Left lung (tissue), 10 donors: ENCODE measurements around the gene ICAM5. TPM values are rescaled to one million over a fixed set of nuclear protein-coding genes. Genes with fewer than 3 reads are reported as not detected.

ENCODE experiments used
- ATAC-seq: fragments of 200-7000 bp; cut with Tn5 transposase; one replicate; pipeline ENCODE4 v1.9.1; 2020; ENCODE audit warnings: moderate library complexity
- DNase-seq, 4 donors: peaks; one replicate each; pipeline ENCODE4 v3.0.0-alpha.2; 2013 to 2020
- H3K27ac ChIP-seq, 2 donors: fragments of 200-600 bp; sonication (generic) in 1 of 2; one replicate each; pipeline versions ENCODE4 v1.5.0 to v1.8.0; 2020 to 2021
- H3K27me3 ChIP-seq, 2 donors: fragments of 200-600 bp; sonication (generic) in 1 of 2; one replicate each; pipeline versions ENCODE4 v1.5.0 to v1.8.0; 2020 to 2021
- H3K36me3 ChIP-seq, 2 donors: fragments of 200-600 bp; sonication (generic) in 1 of 2; one replicate each; pipeline versions ENCODE4 v1.5.0 to v1.8.0; 2020 to 2021
- H3K4me1 ChIP-seq, 2 donors: fragments of 200-600 bp; one replicate each; pipeline ENCODE4 v1.8.0; 2021
- H3K4me3 ChIP-seq, 2 donors: fragments of 200-600 bp; sonication (generic) in 1 of 2; one replicate each; pipeline versions ENCODE4 v1.5.0 to v1.8.0; 2020 to 2021; ENCODE audit warnings: mild to moderate bottlenecking in 1 of 2
- H3K9me3 ChIP-seq, 2 donors: fragments of 200-600 bp; sonication (generic) in 1 of 2; one replicate each; pipeline versions ENCODE4 v1.5.0 to v1.8.0; 2020 to 2021
- CTCF ChIP-seq, 2 donors: fragments of 200-600 bp; sonication (generic) in 1 of 2; IDR thresholded peaks; one replicate each; pipeline versions ENCODE4 v1.5.0 to v1.8.0; 2021; ENCODE audit warnings: antibody characterized with exemption in 2 of 2
- intact Hi-C, 2 donors: fragments of 100-400 bp; cut with DNase I; formaldehyde crosslinking; loops; one replicate each; pipeline versions ENCODE4 v1.11.2 to v1.14.2; 2022
- polyA plus RNA-seq, 6 donors: library from polyadenylated mRNA; unstranded; fragments of 120-200 nt; gene quantifications; one replicate each; pipeline ENCODE4 v1.2.1, GENCODE V29; 2013; ENCODE audit not compliant: insufficient read length in 6 of 6
- total RNA-seq, 2 donors: library from RNA; stranded (reverse); fragmentation: NEBNext Ultra II Directional; extraction: Animal tissue kit (Norgen Biotek cat#: 25700); gene quantifications; one replicate each; pipeline ENCODE4 v1.2.1, GENCODE V29; 2021
- donor health status: DM: no; HTN: yes; CAD: no.
- donor health status: DM: no; HTN: no; CAD: no.

ICAM5 gene
- total and polyA plus RNA-seq, 8 donors: 3.9 to 25.7 (median 11.4) TPM

GRCh38 chr19:10260141-10260584, 29.6 kb upstream of the ICAM5 start:
- DNase-seq: peak in 3 of 4 donors; percentile 74 to 89 (median 86)
- no peak for TF ChIP-seq CTCF (IDR thresholded peaks at IDR 0.05)

DNA sequence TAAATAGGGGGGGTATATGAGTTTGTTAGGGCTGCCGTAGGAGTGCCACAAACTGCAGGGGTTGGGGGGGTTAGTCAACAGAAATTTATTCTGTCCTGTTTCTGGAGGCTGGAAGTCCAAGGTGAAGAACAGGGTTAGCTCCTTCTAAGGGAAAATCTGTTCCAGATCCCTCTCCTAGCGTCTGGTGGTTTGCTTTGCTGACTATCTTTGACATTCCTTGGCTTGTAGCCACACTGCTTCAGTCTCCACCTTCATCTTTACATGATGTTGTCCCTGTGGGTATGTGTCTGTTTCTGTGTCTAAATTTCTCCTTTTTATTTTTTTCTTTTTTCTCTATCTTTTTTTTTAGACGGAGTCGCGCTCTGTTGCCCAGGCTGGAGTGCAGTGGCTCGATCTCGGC, 27.0 kb upstream of the ICAM5 start:
- H3K27ac ChIP-seq: no peak overlapping the region
- no peaks in the 10 kb centered on the region for H3K9me3 ChIP-seq
- DNase-seq: no peak
- no peak overlapping the region for H3K4me3 ChIP-seq
- TF ChIP-seq CTCF (IDR thresholded peaks at IDR 0.05): no peak
- ATAC-seq: no peak
- H3K36me3 ChIP-seq: peaks cover 0 to 11% of the 10 kb centered on the region in 2 donors
- peaks cover 0 to 18% of the 10 kb centered on the region in 2 donors for H3K4me1 ChIP-seq
- intact Hi-C loops: no loop called here
- H3K27me3 ChIP-seq: no peaks in the 10 kb centered on the region

More at GRCh38 chr19:10260141-10260584, 29.6 kb upstream of the ICAM5 start:
- Histone ChIP-seq H3K4me3 (no peak overlapping the region), H3K27ac (peak overlapping the region; percentile 57 to 82), H3K27me3 (no peaks in the 10 kb centered on the region), H3K36me3 (peaks cover 0 to 37% of the 10 kb centered on the region in 2 donors), H3K9me3 (no peaks in the 10 kb centered on the region), H3K4me1 (peaks cover 0 to 10% of the 10 kb centered on the region in 2 donors)
- ATAC-seq: peak; percentile 86
- intact Hi-C loops: no loop called here

DNA sequence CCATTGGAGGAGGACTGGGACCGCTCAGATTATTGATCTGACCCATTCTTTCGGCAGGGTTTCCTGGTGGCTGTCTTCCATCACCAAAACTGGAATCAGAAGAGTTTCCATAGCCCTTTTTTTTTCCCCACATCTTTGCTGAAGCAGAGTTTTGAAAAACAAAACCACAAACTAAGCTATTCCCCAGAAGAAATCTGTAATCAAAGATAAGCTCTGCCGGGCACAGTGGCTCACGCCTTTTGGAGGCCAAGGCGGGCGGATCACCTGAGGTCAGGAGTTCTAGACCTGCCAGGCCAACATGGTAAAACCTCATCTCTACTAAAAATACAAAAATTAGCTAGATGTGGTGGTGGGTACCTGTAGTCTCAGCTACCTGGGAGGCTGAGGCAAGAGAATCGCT, 23.0 kb upstream of the ICAM5 start:
- DNase-seq (no peak), ATAC-seq (no peak)
- Histone ChIP-seq H3K27me3 (no peaks in the 10 kb centered on the region), H3K36me3 (no peaks in the 10 kb centered on the region), H3K9me3 (no peaks in the 10 kb centered on the region), H3K27ac (peak overlapping the region in 1 of 2 donors; percentile 99), H3K4me3 (no peak overlapping the region), H3K4me1 (peaks cover 0 to 36% of the 10 kb centered on the region in 2 donors)
- intact Hi-C loops: no loop called here
- no peak for TF ChIP-seq CTCF (IDR thresholded peaks at IDR 0.05)

GRCh38 chr19:10268071-10268470, 21.7 kb upstream of the ICAM5 start:
- Histone ChIP-seq H3K9me3 (no peaks in the 10 kb centered on the region), H3K27ac (peak overlapping the region; percentile 60 to 99), H3K4me1 (peaks cover 3 to 47% of the 10 kb centered on the region in 2 donors), H3K4me3 (no peak overlapping the region), H3K36me3 (peaks cover 0 to 5% of the 10 kb centered on the region in 2 donors), H3K27me3 (no peaks in the 10 kb centered on the region)
- no peak for DNase-seq
- ATAC-seq: no peak
- intact Hi-C loops: no loop called here
- TF ChIP-seq CTCF (IDR thresholded peaks at IDR 0.05): no peak

DNA sequence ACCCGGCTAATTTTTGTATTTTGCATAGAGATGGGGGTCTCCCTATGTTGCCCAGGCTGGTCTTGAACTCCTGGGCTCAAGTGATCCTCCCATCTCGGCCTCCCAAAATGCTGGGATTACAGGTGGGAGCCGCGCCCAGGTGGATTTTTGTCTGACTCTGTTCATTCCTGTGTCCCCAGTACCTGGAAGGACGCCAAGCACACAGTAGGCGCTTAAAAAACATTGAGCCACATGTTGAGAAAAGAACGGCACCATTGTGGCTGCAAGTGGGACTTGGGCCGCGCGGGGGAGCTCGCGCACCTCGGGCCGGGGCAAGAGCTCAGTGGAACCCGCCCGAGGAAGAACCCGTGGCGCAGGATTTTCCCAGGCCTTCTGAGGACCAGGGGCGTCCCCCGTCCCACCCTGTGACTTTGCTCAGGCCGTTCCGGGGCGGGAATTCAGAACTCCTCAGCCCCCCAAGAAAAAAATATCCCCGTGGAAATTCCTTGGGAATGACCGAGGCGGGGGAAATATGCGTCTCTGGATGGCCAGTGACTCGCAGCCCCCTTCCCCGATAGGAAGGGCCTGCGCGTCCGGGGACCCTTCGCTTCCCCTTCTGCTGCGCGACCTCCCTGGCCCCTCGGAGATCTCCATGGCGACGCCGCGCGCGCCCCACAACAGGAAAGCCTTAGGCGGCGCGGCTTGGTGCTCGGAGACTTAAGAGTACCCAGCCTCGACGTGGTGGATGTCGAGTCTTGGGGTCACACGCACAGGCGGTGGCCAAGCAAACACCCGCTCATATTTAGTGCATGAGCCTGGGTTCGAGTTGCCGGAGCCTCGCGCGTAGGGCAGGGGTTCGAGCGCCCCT, 20.2 kb upstream of the ICAM5 start:
- H3K27ac ChIP-seq: peak overlapping the region; percentile 96 to 99
- peak overlapping the region; percentile 51 to 65 for H3K4me3 ChIP-seq
- TF ChIP-seq CTCF (IDR thresholded peaks at IDR 0.05): peak; percentile 88 to 92
- H3K4me1 ChIP-seq: peaks cover 3 to 62% of the 10 kb centered on the region in 2 donors
- intact Hi-C loops: loop anchor here in 1 of 2 donors (5.0 kb wide), 1 partner anchor 123 kb away; no protein-coding TSS in a partner anchor
- peak; percentile 79 for ATAC-seq
- no peaks in the 10 kb centered on the region for H3K9me3 ChIP-seq
- H3K36me3 ChIP-seq: peaks cover 0 to 20% of the 10 kb centered on the region in 2 donors
- no peaks in the 10 kb centered on the region for H3K27me3 ChIP-seq
- DNase-seq: peak; percentile 69 to 97 (median 90)
